UCSD-AML1 (cell line): Measurements from ENCODE around the gene GPNMB.

ENCODE experiments used
- DNase-seq: peaks from one replicate; lab custom pipeline; 2025; ENCODE audit not compliant: unreplicated experiment; lab: John Stamatoyannopoulos, UW

Gene GPNMB

GRCh38 chr7:23268167-23268566, 21.6 kb downstream of the GPNMB start:
- no peak for DNase-seq

- DNase-seq = no peak
Observed at GRCh38 chr7:23268746-23269145, 22.2 kb downstream of the GPNMB start.

GRCh38 chr7:23272275-23272674, 25.7 kb downstream of the GPNMB start:
- no peak for DNase-seq

GRCh38 chr7:23273141-23273599, 26.6 kb downstream of the GPNMB start:
- DNase-seq = peak; percentile 62

- DNase-seq = no peak
Observed at GRCh38 chr7:23275912-23276311, 29.3 kb downstream of the GPNMB start.

GRCh38 chr7:23276376-23276775, 29.8 kb downstream of the GPNMB start:
- no peak for DNase-seq

GRCh38 chr7:23276947-23277346, 30.4 kb downstream of the GPNMB start:
- DNase-seq = no peak

GRCh38 chr7:23277359-23277989, 30.9 kb downstream of the GPNMB start:
- peak; percentile 6 for DNase-seq

- DNase-seq = no peak
Observed at GRCh38 chr7:23279819-23280525, 33.4 kb downstream of the GPNMB start.

- no peak for DNase-seq
Observed at GRCh38 chr7:23283086-23283485, 36.5 kb downstream of the GPNMB start.

GRCh38 chr7:23284871-23285270, 38.3 kb downstream of the GPNMB start:
- DNase-seq = no peak

- DNase-seq = no peak
Observed at GRCh38 chr7:23285657-23286646, 39.4 kb downstream of the GPNMB start.

GRCh38 chr7:23287612-23288011, 41.0 kb downstream of the GPNMB start:
- no peak for DNase-seq

- DNase-seq = no peak
Observed at GRCh38 chr7:23290993-23291392, 44.4 kb downstream of the GPNMB start.

GRCh38 chr7:23291957-23292560, 45.5 kb downstream of the GPNMB start:
- DNase-seq = no peak

- DNase-seq = no peak
Observed at GRCh38 chr7:23292623-23293022, 46.0 kb downstream of the GPNMB start.

GRCh38 chr7:23293500-23294073, 47.0 kb downstream of the GPNMB start:
- DNase-seq = no peak

- no peak for DNase-seq
Observed at GRCh38 chr7:23294549-23295400, 48.2 kb downstream of the GPNMB start.

- DNase-seq = no peak
Observed at GRCh38 chr7:23295401-23295697, 48.8 kb downstream of the GPNMB start.
